Measurements from ENCODE around the gene TRAM2. TPM values are rescaled to one million over a fixed set of nuclear protein-coding genes. Genes with fewer than 3 reads are reported as not detected.

TRAM2 gene
- total and polyA plus RNA-seq, 2 of the 4 experiments (the other 2 are of a cell fraction): 77.2 to 95.7 TPM

- ATAC-seq (ENCODE audit: low read depth) (no peak), DNase-seq (no peak)
- Histone ChIP-seq H2BK5ac (ENCODE audit: low read depth, low read length, poor library complexity, severe bottlenecking) (peak overlapping the region; percentile 96), H3K9me3 (ENCODE audit: control insufficient read depth, insufficient read depth, low read length) (no peaks in the 10 kb centered on the region), H3K4me3 (ENCODE audit: insufficient read depth, low read depth, low read length) (no peak overlapping the region), H3K4me1 (ENCODE audit: control insufficient read depth, insufficient read depth, low read length) (peaks cover 70% of the 10 kb centered on the region), H2AFZ (replicated peaks; ENCODE audit: low read length, poor library complexity) (no peak overlapping the region), H4K5ac (ENCODE audit: low read depth, low read length) (peak overlapping the region; percentile 8), H3K23ac (ENCODE audit: low read depth, low read length) (peak overlapping the region; percentile 31), H3K4me2 (ENCODE audit: low read depth, low read length) (no peak overlapping the region; the same call in 1 of the 2 replicates), H3K36me3 (ENCODE audit: control insufficient read depth, insufficient read depth, low read length) (peaks cover 6% of the 10 kb centered on the region; the same call in 1 of the 2 replicates), H3K14ac (replicated peaks; ENCODE audit: low read depth, low read length) (peak overlapping the region; percentile 90), H2BK20ac (ENCODE audit: low read depth, low read length) (peak overlapping the region; percentile 44), H2BK15ac (ENCODE audit: low read depth, low read length) (peak overlapping the region; percentile 18; the same call in 1 of the 3 replicates), H3K79me1 (ENCODE audit: low read depth in 1 of 2, low read length in 2 of 2) (peaks cover 27 to 99% of the 10 kb centered on the region in 2 experiments; a peak in 3 of 4 replicates), H3K18ac (ENCODE audit: low read depth, low read length) (peak overlapping the region; percentile 73; the same call in 1 of the 2 replicates), H3K4ac (ENCODE audit: low read depth, low read length) (peak overlapping the region; percentile 98), H2AK5ac (ENCODE audit: low read depth, low read length) (peak overlapping the region; percentile 92), H2BK120ac (ENCODE audit: low read depth, low read length) (peak overlapping the region; percentile 91), H4K91ac (ENCODE audit: insufficient read depth, low read depth, low read length) (peak overlapping the region; percentile 71), H3K27me3 (ENCODE audit: control insufficient read depth, insufficient read depth, low read length) (no peaks in the 10 kb centered on the region), H3K9ac (ENCODE audit: low read depth, low read length) (no peak overlapping the region), H3K27ac (ENCODE audit: insufficient read depth, low read length) (peak overlapping the region; percentile 51; the same call in 1 of the 2 replicates), H4K20me1 (ENCODE audit: insufficient read depth, low read length) (peaks cover 41% of the 10 kb centered on the region), H4K8ac (ENCODE audit: low read depth in 2 of 2, low read length in 2 of 2) (peak overlapping the region; percentile 8 to 79; a peak in 3 of 4 replicates), H2AK9ac (replicated peaks; ENCODE audit: low read depth, low read length, poor library complexity) (peak overlapping the region; percentile 20), H3K56ac (ENCODE audit: extremely low read depth, insufficient read depth, low read length) (no peak overlapping the region), H3K9me1 (ENCODE audit: insufficient read depth, low read length) (peaks cover 68% of the 10 kb centered on the region)
- POLR2A ChIA-PET (ENCODE audit: unreplicated experiment): no interaction called here
- dilution Hi-C loops (cut with HindIII; ENCODE audit: low sequenced_read_pairs, unreplicated experiment) (no loop called here), in situ Hi-C loops (cut with MboI; ENCODE audit: low sequenced_read_pairs) (no loop called here), intact Hi-C loops (cut with micrococcal nuclease) (no loop called here)
- no CpG with 5 or more reads among the region's 6 CpGs for WGBS, 2 experiments (ENCODE audit: extremely low coverage in 2 of 2, insufficient read length in 1 of 2)
- BruUV-seq (replicated peaks): no TSS peak
- TF ChIP-seq SMC3 (IDR thresholded peaks at IDR 0.05; ENCODE audit: low read depth, low read length): no peak
- TF ChIP-seq RCOR1 (IDR thresholded peaks at IDR 0.05; ENCODE audit: insufficient replicate concordance, low read length): no peak
- CTCF ChIA-PET: interaction anchor here (0.6 kb wide), 1 partner anchor 69 kb away, joined by 4 read pairs; no protein-coding TSS in a partner anchor
Observed at GRCh38 chr6:52550014-52550575, 26.8 kb downstream of the TRAM2 start.

All from IMR-90 (cell line).